HG02588 (cell line): ENCODE results near the gene KRTAP5-4.
"Not testable (repeated sequence)": the region's sequence is repeated elsewhere in the genome, so short reads cannot be mapped to it uniquely, and the experiment has no call there.

Experiments used
- ATAC-seq: cut with Tn5 transposase; IDR thresholded peaks from one replicate; pipeline ENCODE4 v1.9.1; 2021; ENCODE audit warnings: mild to moderate bottlenecking, moderate library complexity; ENCODE audit not compliant: unreplicated experiment

KRTAP5-4 gene, protein sequence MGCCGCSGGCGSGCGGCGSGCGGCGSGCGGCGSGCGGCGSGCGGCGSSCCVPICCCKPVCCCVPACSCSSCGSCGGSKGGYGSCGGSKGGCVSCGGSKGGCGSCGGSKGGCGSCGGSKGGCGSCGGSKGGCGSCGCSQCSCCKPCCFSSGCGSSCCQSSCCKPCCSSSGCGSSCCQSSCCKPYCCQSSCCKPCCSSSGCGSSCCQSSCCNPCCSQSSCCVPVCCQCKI

DNA sequence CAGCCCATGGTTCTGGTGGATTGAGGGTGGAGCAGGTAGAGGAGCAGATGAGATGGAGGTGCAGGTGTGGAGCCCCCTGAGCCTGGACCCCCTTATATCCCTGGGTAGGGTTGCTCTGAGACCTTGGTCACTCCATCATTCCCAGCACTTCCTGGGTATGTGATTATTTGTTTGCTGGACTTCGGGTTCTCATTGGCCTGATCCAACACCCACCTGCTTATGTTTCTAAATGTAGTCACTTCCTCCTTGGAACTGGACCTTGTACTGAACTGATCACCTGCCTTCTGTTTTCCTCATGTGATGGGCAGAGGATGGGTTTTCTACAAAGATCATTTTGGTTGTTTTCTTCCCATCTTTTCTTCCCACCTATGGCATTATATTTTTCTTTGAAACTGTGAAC, at the start of gene KRTAP5-4:
TSS of gene KRTAP5-4 (minus strand) at position 53 of the 400 bp plus-strand sequence. CDS start at position 8, 45 bp downstream.
- ATAC-seq, result no peak

DNA sequence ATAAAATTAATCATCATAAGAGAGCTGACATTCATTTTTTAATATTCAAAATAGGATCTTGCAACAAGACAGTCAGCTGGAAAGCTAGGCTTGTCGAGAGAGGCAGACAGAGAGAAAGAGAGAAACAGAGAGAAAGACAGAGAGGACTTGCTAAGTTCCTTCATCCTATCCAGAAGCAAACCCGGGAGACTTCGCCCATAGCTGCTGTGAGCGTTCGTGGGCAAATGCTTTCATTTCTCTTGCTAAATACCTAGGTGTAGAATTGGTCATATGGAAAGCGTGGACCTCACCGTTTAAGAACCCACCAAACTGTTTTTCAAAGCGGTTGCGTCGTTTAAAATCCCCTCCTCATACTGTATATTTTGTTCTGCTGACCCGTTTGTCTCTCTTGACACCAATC, 49.7 kb upstream of the KRTAP5-4 start:
- ATAC-seq, result no peak

DNA sequence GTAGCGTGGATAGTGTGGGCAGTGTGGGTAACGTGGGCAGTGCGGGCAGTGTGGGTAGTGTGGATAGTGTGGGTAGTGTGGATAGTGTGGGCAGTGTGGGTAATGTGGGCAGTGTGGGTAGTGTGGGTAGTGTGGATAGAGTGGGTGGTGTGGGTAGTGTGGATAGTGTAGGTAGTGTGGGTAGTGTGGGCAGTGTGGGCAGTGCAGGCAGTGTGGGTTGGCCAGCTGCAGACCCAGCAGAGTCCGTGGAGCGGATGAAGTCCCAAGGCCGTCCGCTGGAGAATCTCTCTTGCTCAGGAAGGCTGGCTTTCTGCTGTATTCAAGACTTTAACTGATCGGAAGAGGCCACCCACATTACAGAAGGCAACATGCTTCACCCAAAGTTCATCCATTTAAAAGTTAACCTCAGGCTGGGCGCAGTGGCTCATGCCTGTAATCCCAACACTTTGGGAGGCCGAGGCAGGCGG, 49.0 kb upstream of the KRTAP5-4 start:
- ATAC-seq, result no peak

DNA sequence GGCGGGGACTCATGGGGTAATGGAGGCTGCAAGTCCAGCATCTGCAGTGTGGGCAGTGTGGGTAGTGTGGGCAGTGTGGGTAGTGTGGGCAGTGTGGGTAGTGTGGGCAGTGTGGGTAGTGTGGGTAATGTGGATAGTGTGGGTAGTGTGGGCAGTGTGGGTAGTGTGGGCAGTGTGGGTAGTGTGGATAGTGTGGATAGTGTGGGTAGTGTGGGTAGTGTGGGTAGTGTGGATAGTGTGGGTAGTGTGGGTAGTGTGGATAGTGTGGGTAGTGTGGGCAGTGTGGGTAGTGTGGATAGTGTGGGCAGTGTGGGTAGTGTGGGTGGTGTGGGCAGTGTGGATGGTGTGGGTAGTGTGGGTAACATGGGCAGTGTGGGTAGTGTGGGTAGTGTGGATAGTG, 48.5 kb upstream of the KRTAP5-4 start:
- not testable (repeated sequence) for ATAC-seq

DNA sequence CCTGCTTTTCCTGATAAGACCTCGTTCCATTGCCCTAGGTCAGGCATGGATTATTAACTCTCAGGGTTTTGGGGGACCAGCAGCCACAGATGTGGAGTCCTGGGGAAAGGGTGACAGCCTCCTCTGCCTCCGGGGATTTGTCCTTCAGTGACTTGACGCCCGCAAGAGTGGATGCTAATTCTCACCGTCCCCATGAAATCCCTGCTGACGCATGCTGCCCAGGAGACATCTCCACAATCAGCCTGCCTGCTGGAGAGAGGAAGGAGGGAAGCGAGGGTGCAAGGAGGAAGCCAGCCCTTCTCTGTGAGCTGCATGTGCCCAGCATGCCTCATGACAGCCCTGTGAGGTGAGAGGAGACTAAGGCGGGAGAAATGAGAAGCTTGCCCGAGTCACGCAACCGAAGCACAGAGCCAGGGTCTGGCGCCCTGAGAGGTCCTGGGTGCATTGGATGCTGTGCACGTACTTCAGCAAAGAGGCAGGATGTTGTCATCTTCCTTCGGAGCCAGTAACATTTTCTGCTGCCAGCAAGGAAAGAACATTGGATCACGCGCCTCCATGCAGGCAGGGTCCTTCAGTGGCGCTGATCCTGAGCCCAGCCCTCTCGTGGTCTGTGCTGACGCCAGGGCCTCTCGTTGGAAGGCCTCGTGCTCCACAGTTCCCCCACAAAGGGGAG, 47.7 kb upstream of the KRTAP5-4 start:
- ATAC-seq, result no peak

DNA sequence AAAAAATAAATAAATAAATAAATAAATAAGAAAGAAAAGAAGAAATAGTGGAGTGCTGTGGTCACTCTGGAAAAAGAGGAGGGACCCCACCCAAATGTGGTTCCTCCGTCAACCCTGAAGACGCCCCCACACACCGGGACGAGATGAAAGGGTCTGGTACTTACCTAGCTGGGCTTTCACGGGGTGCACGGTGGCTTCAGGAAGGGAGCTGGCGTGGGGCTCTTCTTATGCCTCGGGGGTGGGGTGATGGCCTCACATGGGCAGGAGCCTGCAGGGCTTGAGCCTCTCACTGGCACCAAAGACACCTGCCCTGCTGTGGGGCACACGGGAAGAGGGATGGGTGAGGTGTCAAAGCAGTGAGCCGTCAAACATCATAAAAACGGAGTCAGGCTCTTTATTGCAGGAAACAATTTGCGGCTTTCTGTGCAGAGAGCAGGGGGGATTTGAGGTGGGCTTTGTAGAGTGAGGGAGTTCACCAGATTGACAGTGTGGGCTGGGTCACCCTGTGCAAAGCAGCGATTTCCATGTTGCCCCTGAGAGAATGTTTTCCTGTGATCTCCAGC, 47.1 kb upstream of the KRTAP5-4 start:
- no peak for ATAC-seq

DNA sequence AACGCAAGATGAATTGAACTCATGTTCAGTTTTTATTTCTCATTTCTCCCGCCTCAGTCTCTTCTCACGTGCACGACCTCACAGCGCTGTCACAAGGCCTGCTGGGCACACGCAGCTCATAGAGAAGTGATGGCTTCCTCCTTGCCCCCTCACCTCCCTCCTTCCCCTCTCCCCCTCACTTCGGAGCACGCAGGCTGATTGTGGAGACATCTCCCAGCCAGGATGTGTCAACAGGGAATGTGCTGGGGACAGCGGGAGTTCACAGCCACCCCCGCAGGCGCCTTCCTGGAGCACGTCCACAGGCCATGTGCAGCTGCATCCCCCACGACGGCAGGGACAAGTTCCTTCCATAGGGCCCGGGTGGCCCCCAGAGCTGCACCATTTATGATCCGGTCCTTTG, 46.0 kb upstream of the KRTAP5-4 start:
- ATAC-seq, result no peak

DNA sequence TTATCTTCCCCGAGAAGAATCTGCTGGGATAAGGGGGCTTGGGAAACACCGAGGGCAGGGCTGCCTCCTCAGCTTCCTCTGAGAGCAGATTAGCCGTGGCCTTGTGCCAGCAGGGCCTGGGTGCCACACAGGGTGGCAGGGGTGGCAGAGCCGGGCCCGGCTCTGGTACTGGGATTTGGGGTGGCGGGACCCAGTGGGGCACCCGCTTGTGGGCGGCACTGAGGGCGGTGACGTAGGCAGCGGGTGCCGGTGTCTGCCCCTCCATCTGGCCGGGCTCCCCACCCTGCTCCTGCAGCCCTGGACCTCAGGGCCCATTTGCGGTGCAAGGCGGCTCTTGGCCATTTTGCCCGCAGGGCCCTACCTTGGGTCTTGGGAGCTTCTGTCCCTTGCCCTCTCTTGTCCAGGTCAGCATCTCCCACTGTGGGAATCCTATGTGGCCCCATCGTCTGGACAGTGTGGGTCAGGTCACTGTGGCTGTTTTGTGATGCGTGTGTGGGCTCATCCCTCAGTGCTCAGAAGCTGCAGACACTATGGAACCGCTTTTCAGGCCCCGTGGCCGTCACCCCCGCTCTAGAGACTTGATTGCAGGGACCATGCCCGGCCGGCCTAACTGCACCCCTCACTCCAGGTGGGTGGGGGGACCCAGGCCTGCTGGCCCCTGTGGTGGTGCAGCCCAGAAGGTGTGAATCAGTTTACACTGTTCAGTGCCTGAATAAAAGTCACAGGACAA, 45.3 kb upstream of the KRTAP5-4 start:
- no peak for ATAC-seq

DNA sequence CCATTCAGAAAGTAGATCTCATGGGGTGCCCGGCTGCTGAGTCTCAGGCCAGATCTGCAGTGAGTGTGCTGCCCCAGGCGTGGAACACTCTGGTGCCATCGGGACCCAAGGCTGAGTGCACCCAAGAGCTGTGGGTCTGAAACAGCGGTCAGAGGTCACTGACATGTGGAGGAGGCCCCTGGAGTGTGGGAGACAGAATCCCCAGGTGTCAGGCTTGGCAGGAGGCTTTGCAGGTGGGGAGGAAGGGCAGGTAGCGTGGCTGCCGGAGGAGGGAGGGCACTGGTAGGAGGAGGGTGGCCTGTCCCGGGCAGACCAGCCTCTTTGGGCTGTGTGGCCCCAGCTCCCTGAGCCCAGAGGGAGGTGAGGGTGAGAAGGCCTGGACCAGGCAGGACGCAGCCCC, 43.4 kb upstream of the KRTAP5-4 start:
- no peak for ATAC-seq

DNA sequence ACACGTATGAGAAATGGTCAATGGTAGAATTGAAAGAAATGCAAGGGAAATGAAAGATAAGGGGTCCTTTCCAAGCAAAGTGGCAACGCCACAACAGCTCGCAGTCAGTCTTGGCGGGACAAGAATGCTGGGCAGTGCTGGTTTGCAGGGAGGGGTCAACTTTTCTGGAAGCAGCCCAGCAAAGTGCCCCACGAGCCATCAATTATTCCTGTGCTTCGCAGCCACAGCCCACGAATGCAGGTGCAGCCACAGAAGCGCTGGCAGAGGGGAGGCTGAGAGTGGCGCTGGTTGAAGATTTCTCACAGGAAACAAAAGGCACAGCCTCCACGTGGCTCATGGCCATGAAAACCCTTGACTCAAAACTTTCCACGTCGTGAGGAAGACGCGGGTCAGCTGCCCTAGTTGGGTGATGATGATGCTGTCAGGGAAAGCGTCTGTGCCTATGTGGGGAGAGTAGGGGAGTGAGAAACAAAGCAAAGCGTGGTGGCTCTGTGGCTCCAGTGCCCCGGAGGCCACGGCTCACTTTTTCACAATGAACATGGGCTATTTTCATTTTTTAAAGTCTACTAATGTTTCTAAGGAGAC, 40.9 kb upstream of the KRTAP5-4 start:
- ATAC-seq, result not testable (repeated sequence)

DNA sequence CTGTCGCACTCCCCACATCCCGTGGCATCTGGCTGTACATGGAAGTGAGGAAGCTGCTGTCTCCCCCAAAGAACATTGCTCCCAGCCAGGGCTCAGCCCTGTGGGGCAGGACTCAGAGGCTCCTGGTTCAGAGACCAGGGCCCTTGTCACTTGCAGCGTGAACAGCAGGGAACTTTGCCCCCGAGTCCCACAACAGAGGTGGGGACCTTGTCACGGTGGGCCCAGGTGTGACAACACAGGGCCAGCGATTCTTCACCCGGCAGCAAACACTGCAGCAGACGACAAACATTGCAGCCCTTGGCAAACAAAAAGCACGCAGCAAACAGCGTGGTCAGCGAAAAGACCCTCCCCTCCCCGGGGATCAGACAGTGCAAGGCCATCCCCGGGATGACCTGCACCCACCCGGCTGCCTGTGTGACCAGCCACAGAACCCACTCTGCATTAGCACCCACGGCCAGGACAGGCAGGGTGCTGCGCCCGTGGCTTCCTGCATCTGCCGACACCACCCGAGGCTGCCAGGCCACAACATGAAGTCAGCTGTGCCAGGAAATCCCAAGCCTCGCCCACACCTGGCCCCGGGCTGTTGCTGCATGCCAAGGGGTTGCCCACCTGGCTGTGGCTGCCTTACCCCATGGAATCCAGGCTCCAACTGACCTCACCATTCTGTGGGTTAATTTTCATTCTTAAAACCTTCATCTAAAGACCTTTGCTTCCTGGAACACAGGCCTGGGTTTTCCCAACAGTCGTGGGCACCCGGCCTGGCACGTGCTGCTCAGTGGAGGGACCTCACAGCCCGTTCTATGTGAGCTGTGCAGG, 39.7 kb upstream of the KRTAP5-4 start:
- not testable (repeated sequence) for ATAC-seq

DNA sequence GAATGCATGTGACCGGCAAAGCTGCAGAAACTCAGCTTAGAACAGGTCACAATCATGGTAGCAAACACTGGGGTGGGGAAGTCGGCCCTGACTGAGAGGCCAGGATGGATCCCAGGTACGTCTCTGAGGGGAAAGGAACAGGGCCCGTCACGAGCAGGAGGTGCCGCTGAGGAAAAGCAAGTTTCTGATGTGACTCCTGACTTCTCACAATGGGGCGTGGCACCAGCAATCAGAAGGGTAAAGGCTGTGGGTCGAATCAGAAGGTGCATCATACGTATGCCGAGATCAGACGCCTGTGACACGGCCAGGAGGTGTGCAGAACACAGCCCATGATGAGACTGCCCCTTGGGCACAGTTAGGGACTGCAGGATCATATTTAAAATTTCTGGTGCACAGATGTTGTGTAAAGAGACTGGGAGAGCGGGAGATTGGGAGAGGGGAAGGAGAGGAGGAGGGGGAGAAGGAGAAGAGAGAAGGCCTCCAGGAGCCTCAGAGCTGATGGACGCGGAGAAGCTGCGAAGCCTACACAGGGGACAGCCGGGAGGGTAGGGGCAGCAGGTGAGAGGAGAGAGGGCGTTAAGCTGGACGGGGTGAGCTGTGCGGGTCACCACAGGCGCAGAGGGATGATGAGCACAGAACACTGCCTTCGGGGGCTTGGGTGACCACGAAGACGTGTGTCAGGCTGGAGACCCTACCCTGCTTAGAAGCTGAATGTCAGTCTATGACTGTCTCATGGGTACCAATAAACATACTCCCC, 38.4 kb upstream of the KRTAP5-4 start:
- no peak for ATAC-seq

DNA sequence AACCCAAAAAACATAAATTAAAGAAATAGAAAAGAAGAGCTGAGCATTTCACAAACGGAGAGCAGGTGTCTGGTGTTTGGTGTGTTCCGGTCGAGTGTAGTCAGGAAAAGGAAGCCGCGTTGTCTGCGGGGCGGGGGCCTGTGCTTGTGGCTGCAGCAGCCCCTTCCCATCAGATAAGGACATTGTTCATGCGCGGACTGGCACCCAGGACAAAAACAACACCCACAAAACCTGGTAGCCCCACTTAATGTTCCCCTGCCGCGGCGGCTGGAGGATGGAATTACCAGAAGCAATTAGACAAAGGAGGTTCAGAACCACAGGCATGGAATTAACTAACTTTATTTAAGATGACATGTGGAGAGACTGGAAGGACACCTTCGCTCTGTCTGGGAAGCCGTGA, 37.6 kb upstream of the KRTAP5-4 start:
- no peak for ATAC-seq

DNA sequence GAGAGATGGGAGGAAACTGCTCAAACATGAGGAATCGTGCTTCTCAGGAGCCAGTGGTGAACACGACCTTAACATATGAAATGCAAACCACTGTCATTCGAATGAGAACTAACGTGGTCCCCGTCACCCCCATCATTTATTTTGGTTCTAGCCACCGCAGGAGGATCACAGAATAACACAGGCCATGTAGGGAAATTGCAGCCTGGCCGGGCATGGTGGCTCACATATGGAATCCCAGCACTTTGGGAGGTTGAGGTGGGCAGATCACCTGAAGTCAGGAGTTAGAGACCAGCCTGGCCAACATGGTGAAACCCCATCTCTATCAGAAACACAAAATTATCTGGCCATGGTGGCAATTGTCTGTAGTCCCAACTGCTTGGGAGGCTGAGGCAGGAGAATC, 34.7 kb upstream of the KRTAP5-4 start:
- ATAC-seq, result no peak

DNA sequence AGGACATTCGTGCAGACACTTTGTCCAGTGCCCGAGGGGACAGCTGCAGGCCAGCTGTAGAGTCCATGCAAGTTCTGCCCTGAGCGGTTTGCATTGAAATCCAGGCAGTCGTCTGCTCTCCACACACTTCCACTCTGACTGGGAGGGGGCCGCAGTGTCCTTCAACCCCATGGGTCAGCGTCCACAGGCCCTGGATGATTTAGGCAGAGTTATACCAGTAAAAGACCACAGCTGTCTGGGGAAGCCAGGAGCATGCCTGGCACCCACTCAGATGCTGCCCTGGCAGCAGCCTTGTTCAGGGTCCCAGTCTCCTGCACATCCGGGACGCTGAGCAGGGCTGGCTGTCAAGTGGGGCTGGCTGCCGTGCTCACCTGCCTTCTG, 34.1 kb upstream of the KRTAP5-4 start:
- no peak for ATAC-seq

DNA sequence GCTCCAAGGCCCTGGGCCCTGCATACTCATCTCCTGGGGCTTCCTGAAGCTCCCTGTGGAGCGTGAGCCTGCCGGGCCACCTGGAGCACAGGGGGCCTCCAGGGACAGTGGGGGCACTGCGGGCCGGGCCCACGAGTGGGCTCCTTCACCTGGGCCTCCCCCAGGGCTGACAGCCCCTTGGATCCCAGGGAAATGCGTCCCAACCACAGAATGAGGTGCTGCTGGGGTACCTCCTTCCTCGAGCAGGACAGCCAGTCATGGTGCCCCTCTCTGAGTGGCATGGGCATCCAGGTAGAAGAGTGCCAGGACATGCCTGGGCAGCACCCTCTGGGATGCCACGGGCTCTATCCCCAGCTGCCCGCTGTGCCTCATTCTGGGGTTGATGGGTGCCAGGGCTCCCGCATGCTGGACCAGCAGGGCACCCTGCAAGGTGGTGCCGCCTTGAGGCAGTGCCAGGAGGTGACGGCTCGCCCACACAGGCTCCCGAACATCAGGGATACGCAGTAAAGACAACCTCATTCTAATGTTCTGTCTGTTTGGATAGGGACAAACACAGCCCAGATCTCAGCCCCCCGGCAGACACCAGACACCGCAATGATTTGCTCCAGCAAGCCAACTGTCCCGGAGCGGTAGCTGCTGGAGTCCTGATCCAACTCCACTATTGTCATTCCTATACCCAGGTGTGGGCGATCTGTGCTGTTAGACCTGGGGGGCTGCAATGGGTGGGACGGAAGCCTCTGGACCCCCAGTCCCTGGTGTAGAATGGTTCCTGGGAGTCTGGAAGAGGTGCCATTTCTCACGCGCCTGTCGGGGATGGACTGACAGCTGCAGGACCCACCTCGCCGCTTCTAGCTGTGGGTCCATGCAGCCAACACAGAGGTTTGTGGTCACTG, 33.5 kb upstream of the KRTAP5-4 start:
- no peak for ATAC-seq

DNA sequence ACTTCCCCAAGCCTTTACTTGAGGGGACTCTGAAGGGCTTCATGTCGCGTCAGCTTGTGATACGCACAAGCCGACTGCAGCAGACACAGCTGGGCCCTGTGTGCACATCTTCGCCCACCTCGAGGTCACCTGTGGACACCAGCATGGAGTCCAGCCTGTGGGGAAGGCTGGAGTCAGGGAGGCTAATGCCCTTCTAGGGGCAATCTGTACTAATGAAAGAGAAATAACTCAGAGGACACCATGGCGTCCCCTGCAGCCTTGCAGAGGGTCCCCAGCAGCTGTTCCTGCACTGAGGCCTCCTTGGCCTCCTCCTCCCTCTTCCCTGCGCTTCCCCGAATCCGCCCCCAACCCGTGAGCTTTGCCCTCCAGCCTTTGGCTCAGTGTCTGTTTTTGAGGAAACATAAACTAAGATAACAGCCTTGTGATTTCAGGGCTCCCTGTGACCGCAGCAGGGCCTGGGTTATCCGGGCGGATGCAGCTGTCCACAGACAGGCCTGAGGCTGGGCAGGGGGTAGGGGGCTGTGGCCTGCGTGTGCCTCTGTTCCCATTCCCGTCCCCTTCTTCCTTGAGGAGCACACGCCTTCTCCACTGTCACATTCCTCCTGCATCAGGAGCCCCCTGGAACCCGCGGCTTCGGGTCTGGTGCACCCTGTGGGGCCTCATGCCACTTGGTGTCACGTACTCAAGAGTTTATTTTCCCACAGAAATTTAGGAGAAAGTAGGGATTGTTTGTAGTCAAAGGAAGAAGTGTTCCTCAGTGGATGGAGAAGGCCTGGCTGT, 32.6 kb upstream of the KRTAP5-4 start:
- no peak for ATAC-seq
